ENCODE measurements around the gene DOCK4.

DNA sequence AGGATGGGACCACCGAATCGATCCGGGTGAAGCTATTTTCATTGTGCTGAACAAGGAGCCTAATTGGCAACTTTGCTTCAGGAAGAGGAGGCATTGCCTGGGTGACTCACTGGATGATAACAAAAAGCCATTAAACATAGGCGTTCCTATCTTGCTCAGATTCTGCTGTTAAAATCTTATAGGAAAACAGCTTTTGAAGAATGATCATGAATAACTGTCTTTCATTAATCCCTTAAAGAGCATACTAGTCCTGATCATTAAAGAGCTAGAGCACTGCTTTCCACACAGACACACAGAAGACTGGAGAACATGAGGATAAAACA lies 469.7 kb downstream of the DOCK4 start:
- TF ChIP-seq, protein P1, sequence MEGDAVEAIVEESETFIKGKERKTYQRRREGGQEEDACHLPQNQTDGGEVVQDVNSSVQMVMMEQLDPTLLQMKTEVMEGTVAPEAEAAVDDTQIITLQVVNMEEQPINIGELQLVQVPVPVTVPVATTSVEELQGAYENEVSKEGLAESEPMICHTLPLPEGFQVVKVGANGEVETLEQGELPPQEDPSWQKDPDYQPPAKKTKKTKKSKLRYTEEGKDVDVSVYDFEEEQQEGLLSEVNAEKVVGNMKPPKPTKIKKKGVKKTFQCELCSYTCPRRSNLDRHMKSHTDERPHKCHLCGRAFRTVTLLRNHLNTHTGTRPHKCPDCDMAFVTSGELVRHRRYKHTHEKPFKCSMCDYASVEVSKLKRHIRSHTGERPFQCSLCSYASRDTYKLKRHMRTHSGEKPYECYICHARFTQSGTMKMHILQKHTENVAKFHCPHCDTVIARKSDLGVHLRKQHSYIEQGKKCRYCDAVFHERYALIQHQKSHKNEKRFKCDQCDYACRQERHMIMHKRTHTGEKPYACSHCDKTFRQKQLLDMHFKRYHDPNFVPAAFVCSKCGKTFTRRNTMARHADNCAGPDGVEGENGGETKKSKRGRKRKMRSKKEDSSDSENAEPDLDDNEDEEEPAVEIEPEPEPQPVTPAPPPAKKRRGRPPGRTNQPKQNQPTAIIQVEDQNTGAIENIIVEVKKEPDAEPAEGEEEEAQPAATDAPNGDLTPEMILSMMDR (IDR thresholded peaks at IDR 0.05; ENCODE audit: insufficient read depth, low read depth, low read length) = no peak
- TF ChIP-seq EZH2 (IDR thresholded peaks at IDR 0.05; ENCODE audit: insufficient read depth, low read length) = no peak
